ENCODE data around the gene TEX28.
"Not testable (repeated sequence)": the region's sequence is repeated elsewhere in the genome, so short reads cannot be mapped to it uniquely, and the experiment has no call there.

The TEX28 gene

GRCh38 chrX:154310616-154311536, 16.0 kb upstream of the TEX28 start:
- peak; percentile 48 for DNase-seq

DNA sequence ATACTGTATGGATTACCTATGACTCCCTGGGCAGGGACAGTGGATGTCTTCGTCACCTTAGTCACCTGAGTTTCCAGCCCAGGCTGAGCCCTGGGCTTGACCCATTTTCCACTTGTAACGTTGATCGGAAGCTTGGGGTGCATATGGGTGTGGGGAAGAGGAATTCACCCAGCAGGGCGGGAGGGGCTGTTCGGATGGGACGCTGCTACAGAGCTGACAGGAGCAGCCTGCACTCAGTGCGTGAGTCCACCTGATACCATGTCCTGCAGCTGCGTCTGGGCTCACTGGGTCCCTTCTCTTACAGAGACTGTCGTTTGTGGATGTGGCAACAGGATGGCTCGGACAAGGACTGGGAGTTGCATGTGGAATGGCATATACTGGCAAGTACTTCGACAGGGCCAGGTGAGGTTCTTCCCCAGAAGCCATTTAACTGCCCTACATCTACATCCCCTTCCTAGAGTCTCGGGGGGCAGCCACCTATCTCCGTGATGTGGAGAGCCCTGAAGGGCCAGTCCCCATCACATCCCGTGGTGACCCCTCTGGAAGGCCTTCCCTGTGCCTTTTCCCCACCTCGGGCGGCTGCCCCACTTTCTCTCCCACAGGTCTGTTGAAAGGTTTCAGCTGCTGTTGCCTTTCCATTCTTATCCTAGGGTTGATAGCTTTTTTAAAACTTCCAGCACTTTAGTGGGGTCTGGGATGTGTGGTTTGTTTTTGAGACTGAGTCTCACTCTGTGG, 14.3 kb upstream of the TEX28 start:
- no peak for DNase-seq

GRCh38 chrX:154308108-154308946, 13.4 kb upstream of the TEX28 start:
- DNase-seq: peak; percentile 69

- DNase-seq: no peak
Measured at GRCh38 chrX:154307202-154307601, 12.3 kb upstream of the TEX28 start.

DNA sequence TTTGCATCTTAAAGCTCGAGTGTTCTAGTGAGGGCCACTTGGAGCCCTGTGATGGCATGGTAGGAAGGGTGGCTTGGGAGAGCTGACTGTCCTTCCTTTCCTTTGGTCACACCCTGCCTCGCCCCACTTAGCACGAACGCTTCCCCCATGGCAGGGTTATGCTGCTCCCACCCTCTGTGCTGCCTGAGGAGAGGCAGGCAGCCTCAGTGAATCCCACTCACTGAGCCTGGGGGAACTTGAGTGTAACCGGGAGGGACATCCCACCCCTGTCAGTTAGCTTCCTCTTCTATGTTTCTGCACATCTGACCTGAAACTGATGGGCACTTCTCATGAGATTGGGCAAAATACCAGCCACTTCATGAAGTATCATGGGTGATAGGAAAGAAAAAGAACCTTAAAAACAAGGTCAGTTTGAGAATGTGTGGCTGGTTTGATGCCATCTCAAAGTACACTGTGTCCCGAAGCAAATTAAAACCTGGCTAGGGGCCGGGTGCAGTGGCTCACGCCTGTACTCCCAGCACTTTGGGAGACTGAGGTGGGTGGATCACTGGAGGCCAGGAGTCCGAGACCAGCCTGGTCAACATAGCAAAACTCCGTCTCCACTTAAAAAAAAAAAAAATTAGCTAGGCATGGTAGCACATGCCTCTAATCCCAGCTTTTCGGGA, 10.7 kb upstream of the TEX28 start:
- no peak for DNase-seq

- no peak for DNase-seq
Measured at GRCh38 chrX:154304846-154305245, 9.9 kb upstream of the TEX28 start.

- DNase-seq: no peak
Measured at GRCh38 chrX:154303476-154303875, 8.6 kb upstream of the TEX28 start.

DNA sequence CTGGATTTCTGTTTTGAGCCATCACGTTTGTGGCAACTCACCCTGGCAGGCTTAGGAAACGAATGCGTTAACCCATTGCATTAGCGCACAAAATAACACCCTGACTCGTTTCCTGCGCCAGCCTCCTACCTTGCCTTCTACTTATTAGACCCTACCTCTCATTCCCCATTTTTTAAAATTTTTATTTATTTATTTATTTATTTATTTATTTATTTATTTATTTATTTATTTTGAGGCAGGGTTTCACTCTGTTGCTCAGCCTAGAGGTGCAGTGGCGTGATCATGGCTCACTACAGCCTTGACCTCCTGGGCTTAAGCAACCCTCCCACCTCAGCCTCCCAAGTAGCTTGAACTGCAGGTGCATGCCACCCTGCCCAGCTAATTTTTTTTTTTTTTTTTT, 8.1 kb upstream of the TEX28 start:
- DNase-seq: not testable (repeated sequence)

- DNase-seq: no peak
Measured at GRCh38 chrX:154300816-154301215, 5.9 kb upstream of the TEX28 start.

DNA sequence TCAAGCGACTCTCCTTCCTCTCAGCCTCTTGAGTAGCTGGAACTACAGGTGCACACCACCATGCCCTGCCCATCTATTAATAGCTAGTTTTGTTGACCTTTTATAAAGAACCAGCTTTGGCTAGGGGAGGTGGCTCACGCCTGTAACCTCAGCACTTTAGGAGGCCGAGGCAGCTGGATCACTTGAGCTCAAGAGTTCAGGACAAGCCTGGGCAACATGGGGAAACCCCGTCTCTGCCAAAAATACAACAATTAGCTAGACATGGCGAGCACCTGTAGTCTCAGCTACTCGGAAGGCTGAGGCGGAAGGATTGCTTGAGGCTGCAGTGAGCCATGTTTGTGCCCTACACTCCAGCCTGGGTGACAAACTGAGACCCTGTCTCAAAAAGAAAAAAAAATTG, 3.4 kb upstream of the TEX28 start:
- DNase-seq: peak; percentile 94

DNA sequence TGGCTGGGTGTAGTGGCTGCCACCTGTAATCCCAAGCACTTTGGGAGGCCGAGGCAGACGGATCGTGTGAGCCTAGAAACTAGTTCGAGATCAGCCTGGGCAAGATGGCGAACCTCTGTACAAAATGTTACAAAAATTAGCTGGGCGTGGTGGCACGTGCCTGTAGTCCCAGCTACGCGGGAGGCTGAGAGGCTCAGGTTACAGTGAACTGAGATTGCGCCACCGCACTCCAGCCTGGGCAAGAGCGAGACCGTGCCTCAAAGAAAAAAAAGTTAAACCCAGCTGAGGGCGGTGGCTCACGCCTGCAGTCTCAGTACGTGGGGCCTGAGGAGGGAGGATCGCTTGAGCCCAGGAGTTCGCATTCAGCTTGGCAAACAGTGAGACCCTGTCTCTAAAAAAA, 1.8 kb upstream of the TEX28 start:
- DNase-seq: no peak

GRCh38 chrX:154295664-154296310, 863 bp upstream of the TEX28 start, which contains the start of gene TKTL1:
TSS of gene TKTL1 (plus strand) at chrX:154295795. CDS start at chrX:154295860, 65 bp downstream.
- no peak for DNase-seq

DNA sequence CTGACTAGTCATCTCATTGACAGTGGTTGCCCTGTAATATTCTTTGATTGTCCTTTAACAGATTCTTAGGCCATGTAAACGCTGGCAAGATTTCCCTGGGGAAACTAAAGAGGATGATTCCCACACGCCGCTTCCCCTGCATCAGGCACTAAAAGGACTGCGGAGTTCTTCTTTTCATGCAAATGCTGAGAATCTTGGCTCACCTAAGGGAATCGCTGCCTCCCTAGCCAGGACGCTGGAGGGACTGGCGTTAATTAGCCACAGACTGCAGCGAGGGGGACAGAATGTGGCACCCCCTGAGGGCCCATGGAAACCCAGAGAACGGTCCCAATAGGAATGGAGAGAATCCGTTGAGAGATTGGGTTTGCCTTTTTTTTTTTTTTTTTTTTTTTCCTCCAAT, 8.5 kb downstream of the TEX28 start:
- not testable (repeated sequence) for DNase-seq

- DNase-seq: not testable (repeated sequence)
Measured at GRCh38 chrX:154284489-154285338, 10.2 kb downstream of the TEX28 start.

- not testable (repeated sequence) for DNase-seq
Measured at GRCh38 chrX:154269245-154269644, 25.7 kb downstream of the TEX28 start.

GRCh38 chrX:154263072-154263471, 31.9 kb downstream of the TEX28 start:
- DNase-seq: not testable (repeated sequence)

- DNase-seq: not testable (repeated sequence)
Measured at GRCh38 chrX:154258711-154259110, 36.2 kb downstream of the TEX28 start.

- DNase-seq: not testable (repeated sequence)
Measured at GRCh38 chrX:154257282-154257681, 37.6 kb downstream of the TEX28 start, which contains the start of gene OPN1MW3. TSS of gene OPN1MW3 (plus strand) at chrX:154257582. CDS start at chrX:154257620, 38 bp downstream.

- DNase-seq: not testable (repeated sequence)
Measured at GRCh38 chrX:154248076-154248475, 46.8 kb downstream of the TEX28 start.

DNA sequence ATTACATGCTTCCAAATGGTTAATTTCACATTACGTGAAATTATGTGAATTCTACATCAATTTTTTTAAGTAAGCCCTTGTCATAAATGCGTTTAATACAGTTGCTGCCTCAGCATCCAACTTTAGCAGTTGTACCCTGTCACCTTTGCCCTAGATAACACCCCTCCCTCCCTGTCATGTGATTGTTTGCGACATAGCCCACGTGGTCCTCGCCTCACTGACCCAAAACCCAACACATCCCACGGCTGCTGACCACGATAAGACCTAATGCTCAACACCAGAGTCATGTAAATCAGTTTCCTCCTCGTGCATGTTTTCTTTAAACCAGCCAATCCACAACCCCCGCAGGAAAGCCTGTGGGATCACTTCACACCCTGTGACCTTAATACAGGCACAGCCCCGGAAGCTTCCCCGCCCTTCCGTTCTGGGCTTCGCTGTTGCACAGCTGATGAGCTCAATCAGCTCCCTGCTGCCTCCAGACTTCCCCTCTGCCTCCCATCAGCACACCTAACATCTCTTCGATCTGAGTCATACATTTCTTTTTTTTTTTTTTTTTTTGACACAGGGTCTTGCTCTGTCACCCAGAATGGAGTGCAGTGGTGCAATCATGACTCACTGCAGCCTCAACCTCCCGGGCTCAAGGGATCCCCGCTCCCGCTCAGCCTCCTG, 47.4 kb downstream of the TEX28 start:
- not testable (repeated sequence) for DNase-seq
